Activated CD8-positive, alpha-beta T cell treated with anti-CD3 and anti-CD28 coated beads for 36 hours (primary cell): ENCODE results near the gene NOM1. TPM values are rescaled to one million over a fixed set of nuclear protein-coding genes. Genes with fewer than 3 reads are reported as not detected.
A peak's percentile ranks its signal among the peaks of the same experiment; 100 is the strongest.

Experiments
- ATAC-seq: fragments of 200-7000 bp; cut with Tn5 transposase; one replicate; pipeline ENCODE4 v1.10.0; 2021; ENCODE audit warnings: mild to moderate bottlenecking, moderate library complexity
- CTCF ChIA-PET: fragments of 350-600 bp; sonication (Branson Sonifier 250); formaldehyde crosslinking; loops from one replicate; lab custom pipeline; 2021; ENCODE audit warnings: antibody characterized with exemption; lab: Charles Lee
- POLR2A ChIA-PET: fragments of 350-600 bp; sonication (Branson Sonifier 250); formaldehyde crosslinking; loops from one replicate; lab custom pipeline; 2021; ENCODE audit warnings: antibody characterized with exemption; lab: Charles Lee
- DNase-seq: peaks from one replicate; pipeline ENCODE4 v3.0.0-alpha.2; 2020
- H3K27ac Mint-ChIP-seq: one replicate; pipeline ENCODE4 v1.8.0; 2021; ENCODE audit warnings: mild to moderate bottlenecking, mixed read lengths
- H3K27me3 Mint-ChIP-seq: one replicate; pipeline ENCODE4 v1.8.0; 2021; ENCODE audit warnings: mixed read lengths
- H3K36me3 Mint-ChIP-seq: one replicate; pipeline ENCODE4 v1.8.0; 2021; ENCODE audit warnings: low read depth, mixed read lengths
- H3K4me1 Mint-ChIP-seq: one replicate; pipeline ENCODE4 v1.8.0; 2021; ENCODE audit warnings: low read depth, mixed read lengths
- H3K4me3 Mint-ChIP-seq: one replicate; pipeline ENCODE4 v1.8.0; 2021; ENCODE audit warnings: mild to moderate bottlenecking, moderate library complexity, mixed read lengths
- H3K9me3 Mint-ChIP-seq: one replicate; pipeline ENCODE4 v1.8.0; 2021; ENCODE audit warnings: mixed read lengths
- intact Hi-C: fragments of 100-400 bp; cut with micrococcal nuclease; formaldehyde crosslinking; loops from one replicate; pipeline ENCODE4 v1.10.0; 2022
- total RNA-seq, 2 experiments: library from RNA; stranded (reverse); gene quantifications; one replicate each; pipeline ENCODE4 v1.2.3, GENCODE V29; 2021
- TF ChIP-seq, protein P1 (sequence below): fragments of 200-600 bp; IDR thresholded peaks from one replicate; pipeline ENCODE4 v1.8.0; 2022; ENCODE audit warnings: antibody characterized with exemption, mild to moderate bottlenecking

Gene NOM1
- total RNA-seq, 2 experiments from 2014 or later, result 32.4 to 34.0 TPM

DNA sequence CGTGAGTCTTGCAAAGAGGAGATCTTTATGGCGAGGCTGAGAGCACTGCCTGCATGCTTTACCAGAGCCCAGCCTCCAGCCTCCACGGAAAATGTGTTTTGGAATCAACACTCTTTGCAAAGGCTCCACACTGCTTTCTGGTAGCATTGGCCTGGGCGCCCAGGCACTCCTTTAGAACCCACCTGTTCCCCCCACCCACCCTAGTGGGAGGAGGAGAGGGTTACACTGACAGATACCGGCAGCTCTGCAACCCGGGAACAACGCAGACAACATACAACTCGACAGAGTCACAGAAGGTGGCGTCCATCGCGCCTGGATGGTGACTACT is 66.5 kb downstream of the NOM1 start:
- peaks cover 79% of the 10 kb centered on the region for H3K27me3 Mint-ChIP-seq
- no peaks in the 10 kb centered on the region for H3K36me3 Mint-ChIP-seq
- ATAC-seq (no peak), DNase-seq (no peak)
- no peaks in the 10 kb centered on the region for H3K9me3 Mint-ChIP-seq
- peaks cover 34% of the 10 kb centered on the region for H3K4me1 Mint-ChIP-seq
- TF ChIP-seq, protein P1, sequence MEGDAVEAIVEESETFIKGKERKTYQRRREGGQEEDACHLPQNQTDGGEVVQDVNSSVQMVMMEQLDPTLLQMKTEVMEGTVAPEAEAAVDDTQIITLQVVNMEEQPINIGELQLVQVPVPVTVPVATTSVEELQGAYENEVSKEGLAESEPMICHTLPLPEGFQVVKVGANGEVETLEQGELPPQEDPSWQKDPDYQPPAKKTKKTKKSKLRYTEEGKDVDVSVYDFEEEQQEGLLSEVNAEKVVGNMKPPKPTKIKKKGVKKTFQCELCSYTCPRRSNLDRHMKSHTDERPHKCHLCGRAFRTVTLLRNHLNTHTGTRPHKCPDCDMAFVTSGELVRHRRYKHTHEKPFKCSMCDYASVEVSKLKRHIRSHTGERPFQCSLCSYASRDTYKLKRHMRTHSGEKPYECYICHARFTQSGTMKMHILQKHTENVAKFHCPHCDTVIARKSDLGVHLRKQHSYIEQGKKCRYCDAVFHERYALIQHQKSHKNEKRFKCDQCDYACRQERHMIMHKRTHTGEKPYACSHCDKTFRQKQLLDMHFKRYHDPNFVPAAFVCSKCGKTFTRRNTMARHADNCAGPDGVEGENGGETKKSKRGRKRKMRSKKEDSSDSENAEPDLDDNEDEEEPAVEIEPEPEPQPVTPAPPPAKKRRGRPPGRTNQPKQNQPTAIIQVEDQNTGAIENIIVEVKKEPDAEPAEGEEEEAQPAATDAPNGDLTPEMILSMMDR, result no peak
- ChIA-PET CTCF (interaction anchor here (1.0 to 1.5 kb wide), 2 partner anchors 14 to 46 kb away, joined by 3 read pairs; no protein-coding TSS in a partner anchor), POLR2A (no interaction called here)
- H3K27ac Mint-ChIP-seq, result no peak overlapping the region
- no peak overlapping the region for H3K4me3 Mint-ChIP-seq
- intact Hi-C loops, result loop anchor here (10.0 kb wide), 1 partner anchor 1211 kb away; no protein-coding TSS in a partner anchor

DNA sequence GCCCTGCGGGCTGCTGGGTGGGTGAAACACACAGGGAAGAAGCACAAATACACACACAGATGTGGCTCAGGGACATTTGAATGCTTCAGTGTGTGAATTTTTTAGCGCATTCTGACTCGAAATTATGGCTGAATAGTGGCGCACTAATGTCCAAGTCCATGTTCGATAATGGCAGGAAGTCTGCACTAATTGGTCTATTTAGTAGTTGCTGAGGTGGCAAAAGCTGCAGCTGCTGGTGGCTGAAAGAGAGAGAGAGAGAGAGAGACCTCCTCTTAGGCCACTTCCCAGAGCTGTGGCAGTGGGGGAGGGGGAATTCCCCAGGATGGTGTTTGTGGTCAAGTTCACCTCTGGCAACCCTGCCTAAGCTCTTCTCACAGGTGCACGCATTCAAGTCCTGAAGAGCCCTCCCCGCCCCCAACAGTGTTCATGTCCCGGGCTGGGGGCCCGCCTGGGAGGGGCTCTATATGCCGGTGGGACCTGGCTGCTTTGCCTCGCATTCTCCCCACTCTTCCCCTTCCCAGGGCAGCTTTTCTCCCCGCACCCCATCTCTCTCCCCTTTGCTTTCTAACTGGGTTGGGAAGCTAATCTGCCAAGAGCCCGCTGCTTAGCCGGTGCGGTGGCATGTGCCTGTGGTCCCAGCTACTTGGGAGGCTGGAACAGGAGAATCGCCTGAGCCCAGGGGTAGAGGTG is 67.0 kb downstream of the NOM1 start:
- Mint-ChIP-seq H3K9me3 (no peaks in the 10 kb centered on the region), H3K4me3 (no peak overlapping the region), H3K36me3 (no peaks in the 10 kb centered on the region), H3K27ac (no peak overlapping the region), H3K27me3 (peaks cover 76% of the 10 kb centered on the region), H3K4me1 (peaks cover 30% of the 10 kb centered on the region)
- ATAC-seq, result peak; percentile 77
- ChIA-PET POLR2A (no interaction called here), CTCF (interaction anchor here (0.8 to 1.5 kb wide), 3 partner anchors 15 to 67 kb away, joined by 3 to 4 read pairs (median 3); partner anchors contain the start of gene NOM1)
- intact Hi-C loops, result loop anchor here (10.0 kb wide), 1 partner anchor 1212 kb away; no protein-coding TSS in a partner anchor
- TF ChIP-seq, protein P1, result no peak
- peak; percentile 91 for DNase-seq

DNA sequence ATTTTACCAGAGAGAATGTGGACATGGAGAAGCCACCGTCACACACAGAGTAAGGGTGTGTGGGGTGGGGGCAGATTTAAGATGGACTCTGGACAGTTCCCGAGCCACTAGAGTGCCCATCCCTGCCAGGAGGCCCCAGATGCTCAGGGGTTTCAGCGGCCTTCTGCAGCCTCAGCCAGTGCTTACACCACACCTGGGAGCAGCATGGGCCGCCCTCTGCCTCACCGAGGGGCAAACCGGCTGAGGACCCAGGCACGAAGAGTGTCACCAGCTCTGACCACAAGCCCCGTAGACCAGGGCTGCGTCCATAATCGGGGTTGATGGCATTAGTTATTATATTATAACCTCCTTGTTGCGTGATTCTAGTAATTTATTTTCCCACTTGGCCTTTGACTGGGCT is 67.6 kb downstream of the NOM1 start:
- no peak overlapping the region for H3K4me3 Mint-ChIP-seq
- DNase-seq (no peak), ATAC-seq (no peak)
- H3K27me3 Mint-ChIP-seq, result peaks cover 74% of the 10 kb centered on the region
- CTCF ChIA-PET, result interaction anchor here (0.8 to 1.5 kb wide), 2 partner anchors 47 to 68 kb away, joined by 3 to 4 read pairs; partner anchors contain the start of gene NOM1
- POLR2A ChIA-PET, result no interaction called here
- intact Hi-C loops, result loop anchor here (10.0 kb wide), 1 partner anchor 1212 kb away; no protein-coding TSS in a partner anchor
- no peak overlapping the region for H3K27ac Mint-ChIP-seq
- no peaks in the 10 kb centered on the region for H3K9me3 Mint-ChIP-seq
- no peaks in the 10 kb centered on the region for H3K36me3 Mint-ChIP-seq
- TF ChIP-seq, protein P1, result no peak
- peaks cover 24% of the 10 kb centered on the region for H3K4me1 Mint-ChIP-seq

DNA sequence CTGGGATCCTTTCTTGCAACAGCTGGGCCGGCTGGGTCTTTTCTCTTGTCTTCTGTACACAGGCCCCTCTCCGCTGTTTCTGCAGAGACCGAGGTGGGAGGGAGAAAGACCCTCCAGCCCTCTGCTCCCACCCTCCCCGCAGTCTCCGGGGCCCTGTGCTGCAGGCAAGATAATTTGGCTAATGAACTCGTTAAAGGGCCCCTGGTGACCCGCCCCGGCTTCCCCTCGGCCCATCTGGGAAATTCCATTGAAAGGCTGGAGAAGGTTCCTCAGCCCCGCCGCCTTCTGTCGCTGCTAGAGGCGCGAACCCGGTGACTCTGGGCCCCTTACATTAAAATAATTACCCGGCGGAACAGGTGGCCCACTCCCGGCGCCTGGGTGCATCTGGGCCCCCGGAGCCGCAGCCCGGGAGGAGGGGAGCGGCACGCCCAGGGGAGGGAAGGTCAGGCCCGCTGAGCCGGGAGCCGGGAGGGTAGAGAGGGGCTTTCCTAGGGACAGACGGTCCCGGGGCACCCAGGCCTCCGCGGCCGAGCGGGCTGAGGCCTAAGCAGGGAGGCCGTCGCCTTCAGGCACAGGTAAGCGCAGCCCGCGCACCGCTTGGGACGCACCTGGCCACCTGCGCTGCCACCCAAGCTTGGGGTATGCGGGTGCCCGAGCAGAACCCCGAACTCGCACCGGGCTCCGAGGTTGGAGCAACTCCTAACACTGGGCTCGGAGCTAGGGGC is 68.3 kb downstream of the NOM1 start:
- peaks cover 76% of the 10 kb centered on the region for H3K27me3 Mint-ChIP-seq
- DNase-seq (no peak), ATAC-seq (no peak)
- no peak overlapping the region for H3K27ac Mint-ChIP-seq
- H3K4me1 Mint-ChIP-seq, result peaks cover 24% of the 10 kb centered on the region
- intact Hi-C loops, result loop anchor here (10.0 kb wide), 1 partner anchor 1213 kb away; no protein-coding TSS in a partner anchor
- ChIA-PET CTCF (interaction anchor here (0.9 kb wide), 1 partner anchor 13 kb away, joined by 3 read pairs; no protein-coding TSS in a partner anchor), POLR2A (no interaction called here)
- no peak overlapping the region for H3K4me3 Mint-ChIP-seq
- no peaks in the 10 kb centered on the region for H3K36me3 Mint-ChIP-seq
- no peaks in the 10 kb centered on the region for H3K9me3 Mint-ChIP-seq
- TF ChIP-seq, protein P1, result no peak
